Raji (cell line): ENCODE measurements around the gene DTNBP1.

Experiments used
- POLR2A ChIP-seq: IDR thresholded peaks from 2 replicates; pipeline ENCODE4 v1.6.1; 2011; ENCODE audit warnings: low read depth, low read length, control low read depth; ENCODE audit not compliant: insufficient read depth

Gene DTNBP1

DNA sequence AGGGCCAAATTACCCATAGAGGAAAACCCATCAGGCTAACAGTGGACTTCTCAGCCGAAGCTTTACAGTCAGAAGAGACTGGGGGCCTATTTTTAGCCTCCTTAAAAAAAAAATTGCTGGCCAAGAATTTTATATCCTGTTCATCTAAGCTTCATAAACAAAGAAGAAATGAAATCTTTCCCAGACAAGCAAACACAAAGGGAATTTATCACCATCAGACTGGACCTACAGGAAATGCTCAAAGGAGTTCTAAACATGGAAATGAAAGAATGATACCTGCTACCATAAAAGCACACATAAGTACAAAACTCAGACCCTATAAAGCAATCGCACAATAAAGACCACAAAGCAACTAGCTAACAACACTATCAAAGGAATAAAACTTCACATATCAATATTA is 19.3 kb downstream of the DTNBP1 start:
- no peak for TF ChIP-seq POLR2A

DNA sequence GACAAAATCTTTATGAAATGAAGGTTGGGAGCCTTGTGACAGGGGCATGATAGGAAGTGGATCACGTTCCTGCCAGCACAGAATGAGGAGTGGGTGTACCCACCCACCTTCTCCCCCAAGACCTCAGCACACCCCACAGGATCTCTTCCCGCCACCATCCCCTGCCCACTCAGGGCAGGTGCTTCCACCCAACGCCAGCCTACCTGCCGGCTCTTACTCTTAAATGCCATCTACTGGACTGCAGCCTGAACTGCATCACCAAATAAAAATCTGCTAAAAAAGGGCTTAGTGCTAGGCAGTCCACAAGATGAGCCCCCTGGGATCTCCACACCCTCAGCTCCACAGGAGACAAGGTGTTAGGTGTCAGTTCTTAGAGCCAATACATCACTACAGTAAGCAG is 20.6 kb downstream of the DTNBP1 start:
- TF ChIP-seq POLR2A = no peak

DNA sequence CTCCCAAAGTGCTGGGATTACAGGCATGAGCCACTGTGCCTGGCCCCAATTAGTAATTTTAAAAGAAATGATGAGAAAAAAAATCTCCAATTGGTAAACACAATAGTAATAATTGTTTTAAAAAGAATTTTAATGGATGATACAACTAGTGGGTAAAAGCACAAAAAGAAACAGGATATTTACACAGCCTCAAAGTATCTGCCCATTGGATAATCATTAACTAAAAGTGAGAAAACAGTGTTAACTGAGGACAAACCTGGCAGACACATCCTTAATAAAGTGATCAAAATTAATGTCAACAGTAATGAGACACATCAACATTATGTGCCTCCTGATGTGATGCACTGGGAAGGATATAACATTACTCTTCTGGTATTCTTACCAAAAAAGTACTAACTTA is 24.5 kb downstream of the DTNBP1 start:
- no peak for TF ChIP-seq POLR2A

DNA sequence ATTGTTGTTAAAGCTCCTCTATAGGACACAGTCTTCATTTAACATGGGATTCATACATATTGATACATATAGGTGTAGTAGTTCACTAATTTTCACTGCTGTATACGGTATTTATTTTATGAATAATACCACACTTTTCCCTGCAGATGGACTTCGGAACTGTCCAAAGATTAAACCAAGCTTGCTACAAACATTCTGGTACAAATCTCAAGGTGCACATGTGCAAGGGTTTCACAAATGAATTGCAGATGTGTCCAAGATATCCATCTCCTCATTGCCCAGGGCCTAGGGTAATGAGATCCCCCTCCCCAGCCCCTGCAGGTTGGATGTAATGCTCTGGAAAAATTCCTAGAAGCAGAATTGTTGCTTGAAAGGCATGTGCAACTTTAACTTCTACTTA is 31.4 kb downstream of the DTNBP1 start:
- TF ChIP-seq POLR2A = no peak

DNA sequence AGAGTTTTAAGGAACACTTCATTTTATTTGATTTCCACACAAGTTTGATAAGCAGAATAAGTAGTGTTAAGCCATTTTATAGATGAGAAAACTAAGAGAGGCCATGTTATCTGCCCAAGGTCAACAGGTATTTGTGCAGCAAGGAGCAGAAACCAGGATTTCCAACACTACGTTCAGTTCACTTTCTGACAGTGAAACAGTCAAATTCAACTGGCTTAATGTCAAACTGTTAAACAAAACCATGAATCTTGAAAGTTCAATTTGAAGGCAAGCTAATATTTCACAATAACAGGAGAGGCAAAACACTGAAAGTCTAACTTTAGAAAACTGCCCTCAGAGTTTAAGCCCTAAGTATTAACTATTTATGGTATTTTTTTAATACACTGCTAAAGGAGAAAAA is 32.6 kb downstream of the DTNBP1 start:
- no peak for TF ChIP-seq POLR2A

DNA sequence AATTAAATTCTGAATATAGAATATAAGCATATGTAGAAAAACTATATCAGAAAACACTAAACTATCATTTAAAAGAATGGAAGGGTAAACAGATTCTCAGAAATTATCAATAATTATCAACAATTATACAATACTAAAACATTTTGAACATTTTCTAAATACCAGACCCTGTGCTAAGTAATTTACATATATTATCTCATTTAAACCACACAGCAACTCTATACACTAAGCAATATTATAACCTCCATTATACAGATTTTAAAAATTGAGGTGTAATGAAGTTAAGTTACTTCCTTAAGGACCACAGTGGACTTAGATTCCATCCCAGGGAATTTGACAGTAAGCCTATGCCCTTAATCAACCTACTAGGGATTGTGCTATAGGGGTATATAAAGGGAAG is 33.3 kb downstream of the DTNBP1 start:
- TF ChIP-seq POLR2A = no peak

DNA sequence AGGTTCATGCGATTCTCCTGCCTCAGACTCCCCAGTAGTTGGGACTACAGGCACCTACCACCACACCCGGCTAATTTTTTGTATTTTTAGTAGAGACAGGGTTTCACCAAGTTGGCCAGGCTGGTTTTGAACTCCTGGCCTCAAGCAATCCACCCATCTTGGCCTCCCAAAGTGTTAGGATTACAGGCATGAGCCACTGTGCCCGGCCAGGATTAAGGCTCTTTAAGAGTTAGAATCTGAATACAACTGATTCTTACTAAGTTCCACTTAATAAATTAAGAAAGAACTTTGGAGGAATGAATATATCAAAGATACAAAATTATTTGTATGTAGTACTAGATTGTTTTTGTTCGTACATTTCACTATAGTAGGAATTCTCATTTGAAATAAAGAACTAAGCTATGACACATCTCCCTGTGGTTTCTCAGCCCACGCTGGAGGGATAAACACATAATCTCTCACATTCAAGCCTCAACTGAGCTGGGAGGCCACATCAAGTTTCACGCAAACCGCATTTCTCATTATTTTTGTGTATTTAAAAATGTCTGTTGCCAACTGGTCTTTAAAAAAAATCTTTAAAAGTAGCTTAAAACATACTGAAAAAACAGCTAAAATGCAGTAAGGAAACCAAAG is 34.2 kb downstream of the DTNBP1 start:
- no peak for TF ChIP-seq POLR2A

DNA sequence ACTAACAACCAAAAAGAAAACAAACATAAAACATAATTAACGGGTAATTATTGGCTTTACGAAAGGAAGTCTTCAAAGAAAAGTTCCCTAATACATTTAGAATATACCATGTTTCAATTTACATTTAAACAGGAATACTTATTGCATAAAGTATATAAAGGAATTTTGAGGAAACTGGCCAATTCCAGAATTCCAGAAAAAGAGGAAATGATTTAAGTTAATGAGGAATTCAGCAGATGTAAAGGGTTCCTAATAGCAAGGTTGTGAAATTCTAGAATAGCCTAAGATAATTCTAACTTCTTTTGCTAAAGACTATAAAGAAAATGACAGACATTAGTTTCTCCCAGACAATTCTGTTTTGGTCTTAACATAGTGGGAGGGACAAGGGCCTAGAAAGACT is 35.0 kb downstream of the DTNBP1 start:
- TF ChIP-seq POLR2A = no peak

DNA sequence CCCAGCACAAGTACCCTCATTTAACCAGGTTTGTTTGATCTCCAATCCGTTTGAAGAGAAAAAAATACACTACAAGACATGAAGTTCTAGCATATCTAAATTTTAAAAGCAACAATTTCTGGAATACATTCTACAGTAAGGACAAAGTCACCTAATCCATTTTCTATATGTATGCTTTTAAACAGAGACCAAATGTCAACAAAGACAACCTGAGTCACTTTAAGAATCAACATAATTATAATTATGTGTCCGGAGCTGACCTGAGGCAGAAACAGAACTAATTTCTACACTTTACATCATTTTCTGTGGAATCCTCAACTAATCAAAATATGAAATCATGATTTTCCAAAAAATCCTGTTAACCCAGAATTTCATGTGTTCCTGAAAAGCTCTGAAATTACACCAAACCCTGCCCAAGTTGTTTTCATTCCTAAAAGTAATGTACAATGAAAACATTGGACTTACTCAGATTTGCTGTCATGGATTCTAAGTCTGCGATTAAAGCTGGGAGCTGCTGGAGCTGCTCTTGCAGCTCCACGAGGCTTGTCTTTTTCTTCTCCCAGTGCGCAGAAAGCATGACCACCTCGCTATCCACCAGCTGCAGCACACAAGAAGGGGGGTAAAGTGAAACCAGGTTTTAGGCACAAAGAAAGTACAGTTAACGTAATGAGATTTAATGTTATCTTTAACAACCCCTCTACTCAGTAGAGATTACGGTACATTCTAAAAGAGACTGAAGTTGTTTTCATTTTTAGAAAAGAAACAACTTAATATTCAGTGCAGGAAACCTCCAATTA is 35.8 kb downstream of the DTNBP1 start:
- no peak for TF ChIP-seq POLR2A

DNA sequence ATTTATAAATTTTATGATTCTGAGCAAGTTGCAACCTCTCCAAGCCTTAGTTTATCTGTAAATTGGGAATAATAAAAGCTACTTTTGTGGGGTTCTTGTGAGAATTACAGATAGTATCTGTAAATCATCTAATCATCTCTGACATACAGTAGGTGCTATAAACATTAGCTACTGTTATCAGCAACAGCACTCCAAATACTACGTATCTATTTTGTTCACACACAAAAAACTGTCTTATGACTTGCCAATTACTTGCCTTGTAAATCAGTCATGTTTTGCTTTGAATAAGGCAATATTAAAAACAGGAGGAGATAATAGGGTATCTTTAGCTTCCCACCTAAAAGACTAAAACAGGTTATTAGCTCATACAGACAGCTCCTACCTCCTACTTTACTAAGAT is 36.7 kb downstream of the DTNBP1 start:
- no peak for TF ChIP-seq POLR2A

DNA sequence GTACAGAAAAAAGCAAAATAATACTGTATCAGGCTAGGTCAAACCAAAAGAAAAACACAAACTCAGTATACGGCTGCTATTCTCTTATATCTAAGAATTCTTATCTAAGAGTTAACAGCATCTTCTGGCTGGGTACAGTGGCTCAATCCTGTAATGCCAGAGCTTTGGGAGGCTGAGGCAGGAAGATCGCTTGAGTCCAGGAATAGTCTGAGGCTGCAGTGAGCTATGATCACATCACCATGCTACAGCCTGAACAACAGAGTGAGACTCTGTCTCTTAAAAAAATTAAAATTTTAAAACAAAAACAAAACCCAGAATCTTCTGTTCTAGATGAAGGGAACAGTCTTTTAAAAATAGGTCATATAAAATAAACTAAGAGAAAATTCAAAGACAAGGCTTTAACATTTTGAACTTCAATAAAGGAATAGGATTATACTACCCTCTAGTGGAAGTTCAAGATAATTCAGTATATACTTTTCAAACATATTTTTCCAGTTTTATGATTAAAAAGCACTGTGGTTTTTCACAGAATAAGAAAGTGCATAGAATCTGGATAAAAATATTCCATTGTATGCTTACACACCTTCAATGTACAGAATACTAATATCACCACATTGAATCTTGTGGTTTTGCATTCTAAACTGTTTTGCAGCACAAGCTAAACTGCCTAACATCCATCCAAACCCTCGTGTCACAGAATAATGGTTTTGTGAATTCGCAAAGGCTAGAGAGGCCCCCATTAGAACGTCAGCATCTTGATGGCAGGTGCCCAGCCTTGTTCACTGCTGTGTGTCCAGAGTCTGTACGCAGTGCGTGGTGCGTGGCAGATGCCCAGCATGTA is 39.3 kb downstream of the DTNBP1 start:
- no peak for TF ChIP-seq POLR2A

DNA sequence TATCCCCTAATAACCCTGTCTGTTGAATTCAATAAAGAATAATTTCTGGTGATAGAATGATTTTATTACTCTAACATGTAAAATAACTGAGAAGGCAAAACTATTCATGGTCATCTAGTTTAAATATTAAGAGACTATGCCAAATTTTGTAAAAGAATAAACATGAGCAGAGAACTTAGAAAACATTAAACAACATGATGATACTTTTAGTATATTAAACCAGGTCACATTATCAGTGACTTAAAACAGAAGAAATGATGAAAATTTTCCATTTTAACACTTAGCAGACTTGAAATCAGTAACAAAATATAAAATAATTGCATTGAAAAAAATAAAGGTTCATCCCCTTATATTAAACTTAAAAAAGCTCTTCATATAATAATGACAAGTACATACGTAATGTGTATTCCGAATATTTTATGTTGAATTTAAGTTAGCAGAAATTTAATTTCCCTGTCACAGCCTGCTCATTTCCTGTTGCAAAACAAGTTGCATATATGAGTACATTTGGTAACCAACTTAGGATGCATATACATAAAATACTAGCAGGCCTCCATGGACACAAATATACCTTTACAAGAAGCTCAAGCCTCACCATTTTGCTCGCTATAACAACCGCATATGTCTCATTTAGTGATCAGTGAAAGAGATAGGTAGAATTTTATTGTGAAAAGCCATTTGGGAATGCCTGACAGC is 40.6 kb downstream of the DTNBP1 start:
- no peak for TF ChIP-seq POLR2A

DNA sequence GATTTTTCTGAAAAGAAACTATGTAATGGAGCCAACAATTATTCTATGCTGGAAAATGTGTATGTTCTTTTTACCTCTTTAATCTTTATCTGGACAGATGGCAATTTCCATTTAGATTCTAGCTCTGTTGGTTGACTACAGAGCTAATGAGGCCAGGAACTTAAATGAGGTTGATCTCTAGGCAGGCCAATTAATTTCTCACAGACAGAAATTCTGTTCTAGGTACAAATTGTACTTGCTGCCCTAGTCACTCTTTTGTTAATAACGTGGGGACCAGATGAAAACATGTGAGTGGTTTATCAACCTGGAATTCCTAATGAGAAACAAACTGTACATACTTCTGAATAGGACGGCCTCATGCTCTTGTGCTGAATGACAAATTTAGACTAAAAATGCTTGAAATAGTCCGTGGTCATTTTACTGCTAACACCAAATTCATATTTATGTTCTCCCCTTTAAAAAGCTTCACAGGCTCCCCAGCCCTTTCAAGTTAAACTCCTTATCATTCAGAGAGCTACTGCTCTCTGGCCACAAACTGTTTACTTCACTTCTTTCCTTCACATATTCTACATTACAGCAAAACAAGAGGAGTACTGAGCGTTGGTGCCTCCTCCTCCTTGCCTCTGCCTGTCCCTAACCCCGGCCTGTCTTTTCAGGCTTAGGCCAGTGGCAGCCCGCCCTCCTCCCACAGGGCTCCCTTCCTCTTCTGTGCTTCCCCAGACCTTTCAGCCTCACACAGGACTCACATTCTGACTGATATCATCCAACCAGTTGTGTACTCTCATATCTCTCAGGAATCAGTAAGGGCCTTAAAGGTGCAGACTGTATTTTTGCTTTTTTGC is 41.4 kb downstream of the DTNBP1 start:
- TF ChIP-seq POLR2A = no peak

DNA sequence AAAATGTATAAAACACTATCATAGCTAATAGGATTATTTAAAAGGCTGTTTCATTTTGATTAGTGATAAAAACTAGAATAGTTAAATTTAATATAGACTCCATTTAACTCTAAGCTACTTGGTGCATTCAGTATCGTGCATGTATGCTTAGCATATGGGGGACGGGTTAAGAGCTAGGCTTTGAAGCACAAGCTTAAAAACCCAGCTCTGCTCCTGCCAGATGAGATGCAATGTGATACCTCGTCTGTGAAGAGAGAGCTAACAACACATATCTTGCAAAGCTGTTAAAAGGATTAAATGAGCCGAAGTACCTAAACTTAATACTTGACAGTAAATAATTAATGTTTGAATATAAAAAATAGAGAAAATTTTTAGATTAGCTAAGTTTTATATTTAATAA is 42.2 kb downstream of the DTNBP1 start:
- TF ChIP-seq POLR2A = no peak
